Esophagus (tissue), 2 donors: ENCODE data around the gene PDZRN4. TPM values are rescaled to one million over a fixed set of nuclear protein-coding genes. Genes with fewer than 3 reads are reported as not detected.

ENCODE experiments used
- H3K27ac ChIP-seq, 2 donors: one replicate each; pipeline ENCODE4 v1.5.1; 2013; ENCODE audit warnings: low read depth in 2 of 2, mild to moderate bottlenecking in 2 of 2, inconsistent platforms in 1 of 2, low read length in 1 of 2, moderate library complexity in 1 of 2
- H3K27me3 ChIP-seq, 2 donors: one replicate each; pipeline ENCODE4 v1.6.1; 2013; ENCODE audit warnings: low read length in 2 of 2, control low read depth in 1 of 2, mild to moderate bottlenecking in 1 of 2; ENCODE audit not compliant: insufficient read depth in 2 of 2, control insufficient read depth in 1 of 2
- H3K36me3 ChIP-seq, 2 donors: one replicate each; pipeline ENCODE4 v1.6.1; 2013; ENCODE audit warnings: low read length in 1 of 2; ENCODE audit not compliant: control insufficient read depth in 2 of 2, insufficient read depth in 2 of 2
- H3K4me1 ChIP-seq, 2 donors: one replicate each; pipeline ENCODE4 v1.6.1; 2013; ENCODE audit warnings: low read length in 1 of 2; ENCODE audit not compliant: control insufficient read depth in 2 of 2, insufficient read depth in 2 of 2
- H3K4me3 ChIP-seq, 2 donors: one replicate each; pipeline ENCODE4 v1.5.1; 2013; ENCODE audit warnings: low read length in 2 of 2, mild to moderate bottlenecking in 2 of 2, low read depth in 1 of 2, moderate library complexity in 1 of 2
- H3K9me3 ChIP-seq, 2 donors: one replicate each; pipeline ENCODE4 v1.6.1; 2013; ENCODE audit warnings: mild to moderate bottlenecking in 2 of 2, low read depth in 1 of 2, low read length in 1 of 2, moderate library complexity in 1 of 2; ENCODE audit not compliant: control insufficient read depth in 2 of 2, insufficient read depth in 1 of 2
- whole genome bisulfite sequencing, 2 donors: extraction: QIAGEN DNeasy Blood & Tissue Kit; methylation state at CpG; one replicate each; pipeline ENCODE4 v1.1.7; 2013; 5-methylcytosine and 5-hydroxymethylcytosine counted together
- polyA plus RNA-seq, 2 donors: library from polyadenylated mRNA; stranded (reverse); fragments of 200-250 nt; gene quantifications; one replicate each; pipeline ENCODE4 v1.2.3, GENCODE V29; 2013
- donor health status: healthy with polysubstance abuse.
- donor health status: Bipolar disorder and iron deficiency.

Gene PDZRN4
- polyA plus RNA-seq, 2 donors: 0.59 to 1.8 TPM

DNA sequence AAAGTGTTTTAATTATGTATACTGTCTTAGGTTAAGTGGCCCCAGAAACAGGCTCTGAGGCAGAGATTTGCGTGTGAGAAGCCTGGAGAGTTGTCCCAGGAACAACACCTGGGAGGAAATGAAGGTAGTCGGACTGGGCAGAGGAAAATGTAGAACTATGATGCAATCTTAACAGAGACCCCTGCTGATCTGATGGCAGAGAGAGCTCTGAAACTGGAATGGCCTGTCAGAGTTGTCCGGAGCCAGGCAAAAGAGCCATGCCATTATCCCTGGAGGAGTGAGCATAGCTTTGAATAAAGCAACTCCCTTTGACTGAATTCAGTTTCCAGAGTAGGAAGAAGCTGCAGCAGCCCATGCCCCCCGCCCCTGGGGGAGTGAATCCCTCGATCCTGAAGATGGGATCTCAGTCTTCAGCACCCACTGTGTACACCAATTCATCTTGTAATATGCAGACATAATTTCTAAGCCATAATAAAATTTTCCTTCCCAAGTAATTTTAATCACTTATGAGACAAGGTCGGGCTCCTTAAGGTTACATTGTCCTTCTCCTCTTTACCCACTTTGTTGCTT lies 264.8 kb downstream of the PDZRN4 start:
- Histone ChIP-seq H3K27me3 (no peaks in the 10 kb centered on the region), H3K36me3 (no peaks in the 10 kb centered on the region), H3K9me3 (no peaks in the 10 kb centered on the region), H3K4me3 (no peak overlapping the region), H3K4me1 (no peaks in the 10 kb centered on the region), H3K27ac (no peak overlapping the region)
- 45 to 61% methylated on average over 6 of the region's 6 CpGs for WGBS, 2 donors

- Histone ChIP-seq H3K4me3 (no peak overlapping the region), H3K9me3 (no peaks in the 10 kb centered on the region), H3K27me3 (no peaks in the 10 kb centered on the region), H3K36me3 (no peaks in the 10 kb centered on the region), H3K27ac (no peak overlapping the region), H3K4me1 (no peaks in the 10 kb centered on the region)
- WGBS, 2 donors: 79 to 90% methylated on average over 4 of the region's 4 CpGs
Observed at GRCh38 chr12:41453409-41453808, 265.3 kb downstream of the PDZRN4 start.

GRCh38 chr12:41459111-41459905 lies 271.2 kb downstream of the PDZRN4 start:
- Histone ChIP-seq H3K27me3 (no peaks in the 10 kb centered on the region), H3K27ac (no peak overlapping the region), H3K9me3 (no peaks in the 10 kb centered on the region), H3K36me3 (no peaks in the 10 kb centered on the region), H3K4me1 (no peaks in the 10 kb centered on the region), H3K4me3 (no peak overlapping the region)
- WGBS, 2 donors: 42 to 52% methylated on average over 2 of the region's 2 CpGs

DNA sequence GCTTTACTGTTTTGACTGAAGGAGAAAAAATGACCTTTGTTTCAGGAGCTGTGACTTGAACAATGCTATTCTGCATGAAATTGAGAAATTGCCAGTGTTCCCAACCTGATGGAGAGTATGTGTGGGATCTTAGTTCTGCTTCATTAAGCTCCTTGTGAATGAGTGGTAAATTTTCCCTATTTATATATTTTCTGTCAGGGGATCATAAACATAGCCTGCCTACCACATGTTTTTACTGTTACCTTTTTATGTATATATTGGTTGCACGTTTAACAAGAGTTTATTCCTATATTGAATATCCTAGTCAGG lies 271.7 kb downstream of the PDZRN4 start:
- 54 to 63% methylated on average over 1 of the region's 1 CpG for WGBS, 2 donors
- no peaks in the 10 kb centered on the region for H3K9me3 ChIP-seq
- no peak overlapping the region for H3K27ac ChIP-seq
- no peak overlapping the region for H3K4me3 ChIP-seq
- H3K27me3 ChIP-seq: no peaks in the 10 kb centered on the region
- no peaks in the 10 kb centered on the region for H3K4me1 ChIP-seq
- H3K36me3 ChIP-seq: no peaks in the 10 kb centered on the region

DNA sequence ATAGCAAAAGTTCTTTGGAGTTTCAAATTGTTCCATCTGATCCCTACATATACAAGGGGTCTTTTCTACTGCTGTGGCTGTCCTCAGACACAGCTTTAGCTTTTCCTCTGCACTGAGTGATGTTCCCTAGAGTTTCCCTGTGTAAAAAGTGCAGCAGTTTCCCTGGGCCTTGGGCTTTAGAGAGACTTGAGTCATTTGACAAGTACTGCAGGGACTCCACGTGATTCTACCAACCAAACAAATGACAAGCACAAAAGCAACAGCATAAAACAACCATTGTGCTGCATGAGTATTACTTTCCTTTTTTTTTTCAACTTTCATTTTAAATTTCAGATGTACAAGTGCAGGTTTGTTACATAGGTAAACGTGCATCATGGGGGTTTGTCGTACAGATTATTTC lies 272.8 kb downstream of the PDZRN4 start:
- H3K4me1 ChIP-seq: no peaks in the 10 kb centered on the region
- no peak overlapping the region for H3K4me3 ChIP-seq
- H3K36me3 ChIP-seq: no peaks in the 10 kb centered on the region
- H3K9me3 ChIP-seq: no peaks in the 10 kb centered on the region
- H3K27me3 ChIP-seq: no peaks in the 10 kb centered on the region
- no peak overlapping the region for H3K27ac ChIP-seq
- 77 to 80% methylated on average over 3 of the region's 3 CpGs for WGBS, 2 donors

- no peaks in the 10 kb centered on the region for H3K4me1 ChIP-seq
- no peak overlapping the region for H3K4me3 ChIP-seq
- H3K27me3 ChIP-seq: no peaks in the 10 kb centered on the region
- no peak overlapping the region for H3K27ac ChIP-seq
- no peaks in the 10 kb centered on the region for H3K9me3 ChIP-seq
- no peaks in the 10 kb centered on the region for H3K36me3 ChIP-seq
Observed at GRCh38 chr12:41462312-41462711, 274.2 kb downstream of the PDZRN4 start.

DNA sequence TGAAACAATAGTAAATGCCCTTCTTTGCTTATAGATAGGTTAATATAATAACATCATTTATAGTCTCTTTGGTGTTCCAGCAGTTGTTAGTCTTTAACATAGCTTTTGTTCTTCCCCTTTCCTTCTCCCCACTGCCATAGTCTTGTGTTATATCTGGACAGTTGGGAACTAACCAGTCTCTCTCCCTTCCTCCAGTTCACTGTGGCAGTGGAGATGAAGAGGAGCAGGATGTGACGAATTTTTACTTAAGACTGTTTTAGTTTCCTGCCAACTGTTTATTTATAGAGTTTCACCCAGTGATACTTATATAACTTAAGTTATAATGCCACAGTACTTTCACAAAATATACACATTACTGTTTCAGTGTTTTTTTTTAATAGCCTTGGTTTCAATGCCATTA lies 277.4 kb downstream of the PDZRN4 start:
- 21 to 29% methylated on average over 1 of the region's 1 CpG for WGBS, 2 donors
- H3K27ac ChIP-seq: no peak overlapping the region
- H3K9me3 ChIP-seq: no peaks in the 10 kb centered on the region

GRCh38 chr12:41466300-41466699 lies 278.2 kb downstream of the PDZRN4 start:
- 58 to 64% methylated on average over 4 of the region's 4 CpGs for WGBS, 2 donors
- Histone ChIP-seq H3K27ac (no peak overlapping the region), H3K4me1 (no peaks in the 10 kb centered on the region), H3K4me3 (no peak overlapping the region), H3K9me3 (no peaks in the 10 kb centered on the region), H3K27me3 (no peaks in the 10 kb centered on the region), H3K36me3 (no peaks in the 10 kb centered on the region)

More for the DNA sequence above, 277.4 kb downstream of the PDZRN4 start:
- Histone ChIP-seq H3K4me3 (no peak overlapping the region), H3K4me1 (no peaks in the 10 kb centered on the region), H3K36me3 (no peaks in the 10 kb centered on the region), H3K27me3 (no peaks in the 10 kb centered on the region)

GRCh38 chr12:41466802-41467201 lies 278.7 kb downstream of the PDZRN4 start:
- H3K4me1 ChIP-seq: no peaks in the 10 kb centered on the region
- no peaks in the 10 kb centered on the region for H3K27me3 ChIP-seq
- no peaks in the 10 kb centered on the region for H3K36me3 ChIP-seq
- no peak overlapping the region for H3K4me3 ChIP-seq
- 77 to 83% methylated on average over 5 of the region's 5 CpGs for WGBS, 2 donors
- H3K9me3 ChIP-seq: no peaks in the 10 kb centered on the region
- H3K27ac ChIP-seq: no peak overlapping the region
